ENCODE measurements around the gene CABP1. TPM values are rescaled to one million over a fixed set of nuclear protein-coding genes. Genes with fewer than 3 reads are reported as not detected.

The CABP1 gene
- total and polyA plus RNA-seq, 2 of the 13 experiments (the other 11 are each of a cell fraction or from before 2014, with no cell fraction given): not detected

DNA sequence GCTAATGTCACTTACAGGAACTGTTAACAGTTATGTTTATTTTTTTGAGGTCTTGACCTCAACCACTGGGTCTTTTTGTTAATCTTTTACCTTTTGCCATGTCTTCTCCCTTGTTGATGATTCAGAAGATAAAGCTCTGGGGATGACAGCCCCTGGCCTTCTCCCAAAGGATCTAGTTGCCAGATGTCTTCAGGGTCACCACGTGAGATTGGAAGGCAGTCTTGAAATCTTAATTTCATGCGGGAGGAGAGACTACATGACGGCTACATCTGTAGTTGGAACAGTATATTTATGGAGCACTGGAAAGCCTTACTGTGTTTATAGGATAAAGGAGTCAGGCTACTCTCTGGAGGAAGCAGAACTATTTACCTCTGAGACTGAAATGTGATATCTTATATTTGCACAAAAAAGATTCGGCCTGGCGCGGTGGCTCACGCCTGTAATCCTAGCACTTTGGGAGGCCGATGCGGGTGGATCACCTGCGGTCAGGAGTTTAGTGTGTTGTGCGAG, 52.2 kb downstream of the CABP1 start (continued):
- no peak for TF ChIP-seq ATM (IDR thresholded peaks at IDR 0.05; ENCODE audit: borderline replicate concordance)
- TF ChIP-seq RNF2 (conservative IDR thresholded peaks at IDR 0.05; ENCODE audit: low read depth): no peak
- peak; percentile 30; the same call in 1 of the 2 replicates for TF ChIP-seq CCDC6 (CRISPR knock-in tag; IDR thresholded peaks at IDR 0.05)
- no peak for TF ChIP-seq MZF1 (CRISPR knock-in tag; IDR thresholded peaks at IDR 0.05; ENCODE audit: borderline replicate concordance)
- no peak for TF ChIP-seq ZNF367 (CRISPR knock-in tag; IDR thresholded peaks at IDR 0.05; ENCODE audit: borderline replicate concordance)
- peak; percentile 24; the same call in 1 of the 2 replicates for TF ChIP-seq ZGPAT (CRISPR knock-in tag; IDR thresholded peaks at IDR 0.05)
- peak; percentile 64; the same call in 1 of the 2 replicates for TF ChIP-seq YEATS2 (CRISPR knock-in tag; IDR thresholded peaks at IDR 0.05; ENCODE audit: borderline replicate concordance)
- TF ChIP-seq KDM6A (CRISPR knock-in tag; IDR thresholded peaks at IDR 0.05; ENCODE audit: low read depth): peak; percentile 33; the same call in 1 of the 2 replicates
- peak; percentile 82; the same call in 1 of the 2 replicates for TF ChIP-seq THRA (CRISPR knock-in tag; IDR thresholded peaks at IDR 0.05; ENCODE audit: borderline replicate concordance)
- TF ChIP-seq SIX4 (CRISPR knock-in tag; IDR thresholded peaks at IDR 0.05): peak; percentile 24; the same call in 1 of the 2 replicates
- 0 out of 4 replicates have a peak, but pooled peaks of 1 of the 2 experiments have one; percentile 29 for TF ChIP-seq KLF16 (CRISPR knock-in tag; IDR thresholded peaks at IDR 0.05)
- TF ChIP-seq GFI1 (CRISPR knock-in tag; IDR thresholded peaks at IDR 0.05; ENCODE audit: borderline replicate concordance): peak; percentile 73
- TF ChIP-seq FOXA3 (CRISPR knock-in tag; IDR thresholded peaks at IDR 0.05): peak; percentile 75
- TF ChIP-seq AHR (CRISPR knock-in tag; IDR thresholded peaks at IDR 0.05): no peak
- peak; percentile 60 for TF ChIP-seq FOSL2 (CRISPR knock-in tag; IDR thresholded peaks at IDR 0.05)
- TF ChIP-seq ZNF331 (CRISPR knock-in tag; IDR thresholded peaks at IDR 0.05): 0 out of 2 replicates have a peak, but pooled peaks have one; percentile 12
- TF ChIP-seq PAX8 (CRISPR knock-in tag; IDR thresholded peaks at IDR 0.05; ENCODE audit: borderline replicate concordance): no peak
- TF ChIP-seq MTF2 (CRISPR knock-in tag; IDR thresholded peaks at IDR 0.05; ENCODE audit: borderline replicate concordance): no peak
- peak; percentile 66 for TF ChIP-seq NR2F2 (IDR thresholded peaks at IDR 0.05; ENCODE audit: borderline replicate concordance, low read depth)
- TF ChIP-seq ZFP36L2 (CRISPR knock-in tag; IDR thresholded peaks at IDR 0.05): no peak
- peak; percentile 88 for TF ChIP-seq RXRB (CRISPR knock-in tag; IDR thresholded peaks at IDR 0.05; ENCODE audit: borderline replicate concordance)
- TF ChIP-seq ZNF569 (CRISPR knock-in tag; IDR thresholded peaks at IDR 0.05; ENCODE audit: borderline replicate concordance): no peak
- TF ChIP-seq RXRA (CRISPR knock-in tag; IDR thresholded peaks at IDR 0.05): peak; percentile 63; the same call in 1 of the 2 replicates
- TF ChIP-seq ZNF790 (CRISPR knock-in tag; IDR thresholded peaks at IDR 0.05; ENCODE audit: borderline replicate concordance): no peak
- TF ChIP-seq NCOA2 (CRISPR knock-in tag; IDR thresholded peaks at IDR 0.05): peak; percentile 77; the same call in 1 of the 2 replicates
- no peak for TF ChIP-seq FOXA1 (IDR thresholded peaks at IDR 0.05)
- TF ChIP-seq FOXA1 (CRISPR knock-in tag; IDR thresholded peaks at IDR 0.05): 0 out of 2 replicates have a peak, but pooled peaks have one; percentile 8
- peak; percentile 62 for TF ChIP-seq GATAD2A (CRISPR knock-in tag; IDR thresholded peaks at IDR 0.05)
